ENCODE results near the gene HCFC1. TPM values are rescaled to one million over a fixed set of nuclear protein-coding genes. Genes with fewer than 3 reads are reported as not detected.

Gene HCFC1
- total RNA-seq, 1 donor from 2014 or later = 105 TPM

GRCh38 chrX:153933748-153934147, 37.9 kb downstream of the HCFC1 start:
- no peak for DNase-seq (ENCODE audit: low spot score)
- Mint-ChIP-seq H3K27me3 (ENCODE audit: insufficient read depth) (no peaks in the 10 kb centered on the region), H3K36me3 (ENCODE audit: low read depth) (peaks cover 5% of the 10 kb centered on the region), H3K4me1 (ENCODE audit: low read depth) (peaks cover 15% of the 10 kb centered on the region), H3K9me3 (no peaks in the 10 kb centered on the region), H3K4me3 (peak overlapping the region; percentile 88), H3K27ac (peak overlapping the region; percentile 48)
- intact Hi-C loops (cut with micrococcal nuclease) = no loop called here

GRCh38 chrX:153932220-153932915, 39.2 kb downstream of the HCFC1 start:
- Mint-ChIP-seq H3K27ac (no peak overlapping the region), H3K36me3 (ENCODE audit: low read depth) (peaks cover 7% of the 10 kb centered on the region), H3K27me3 (ENCODE audit: insufficient read depth) (no peaks in the 10 kb centered on the region), H3K4me1 (ENCODE audit: low read depth) (peaks cover 15% of the 10 kb centered on the region), H3K4me3 (peak overlapping the region; percentile 88), H3K9me3 (no peaks in the 10 kb centered on the region)
- no peak for DNase-seq (ENCODE audit: low spot score)
- intact Hi-C loops (cut with micrococcal nuclease) = no loop called here

GRCh38 chrX:153931748-153932147, 39.9 kb downstream of the HCFC1 start:
- intact Hi-C loops (cut with micrococcal nuclease) = no loop called here
- Mint-ChIP-seq H3K4me3 (no peak overlapping the region), H3K27me3 (ENCODE audit: insufficient read depth) (no peaks in the 10 kb centered on the region), H3K27ac (no peak overlapping the region), H3K9me3 (no peaks in the 10 kb centered on the region), H3K4me1 (ENCODE audit: low read depth) (peaks cover 15% of the 10 kb centered on the region), H3K36me3 (ENCODE audit: low read depth) (peaks cover 7% of the 10 kb centered on the region)
- DNase-seq (ENCODE audit: low spot score) = no peak

GRCh38 chrX:153931151-153931550, 40.5 kb downstream of the HCFC1 start:
- H3K27me3 Mint-ChIP-seq (ENCODE audit: insufficient read depth) = no peaks in the 10 kb centered on the region
- no peak for DNase-seq (ENCODE audit: low spot score)
- no peaks in the 10 kb centered on the region for H3K9me3 Mint-ChIP-seq
- H3K4me3 Mint-ChIP-seq = peak overlapping the region; percentile 19
- no peak overlapping the region for H3K27ac Mint-ChIP-seq
- peaks cover 15% of the 10 kb centered on the region for H3K4me1 Mint-ChIP-seq (ENCODE audit: low read depth)
- intact Hi-C loops (cut with micrococcal nuclease) = no loop called here
- peaks cover 7% of the 10 kb centered on the region for H3K36me3 Mint-ChIP-seq (ENCODE audit: low read depth)

- Mint-ChIP-seq H3K9me3 (no peaks in the 10 kb centered on the region), H3K4me3 (no peak overlapping the region), H3K36me3 (ENCODE audit: low read depth) (peaks cover 7% of the 10 kb centered on the region), H3K27ac (peak overlapping the region; percentile 23), H3K27me3 (ENCODE audit: insufficient read depth) (no peaks in the 10 kb centered on the region), H3K4me1 (ENCODE audit: low read depth) (peaks cover 20% of the 10 kb centered on the region)
- DNase-seq (ENCODE audit: low spot score) = no peak
- intact Hi-C loops (cut with micrococcal nuclease) = no loop called here
These were observed 41.4 kb downstream of the HCFC1 start for GRCh38 chrX:153930011-153930910.

GRCh38 chrX:153929576-153929975, 42.0 kb downstream of the HCFC1 start:
- no peaks in the 10 kb centered on the region for H3K27me3 Mint-ChIP-seq (ENCODE audit: insufficient read depth)
- no peak for DNase-seq (ENCODE audit: low spot score)
- peaks cover 24% of the 10 kb centered on the region for H3K4me1 Mint-ChIP-seq (ENCODE audit: low read depth)
- H3K9me3 Mint-ChIP-seq = no peaks in the 10 kb centered on the region
- H3K36me3 Mint-ChIP-seq (ENCODE audit: low read depth) = peaks cover 7% of the 10 kb centered on the region
- intact Hi-C loops (cut with micrococcal nuclease) = loop anchor here (2.0 to 10.0 kb wide), 4 partner anchors 167 to 548 kb away; partner anchors contain the start of genes LAGE3, PLXNB3 and RPL10
- peak overlapping the region; percentile 37 for H3K27ac Mint-ChIP-seq
- H3K4me3 Mint-ChIP-seq = no peak overlapping the region

GRCh38 chrX:153928846-153929245, 42.8 kb downstream of the HCFC1 start:
- H3K36me3 Mint-ChIP-seq (ENCODE audit: low read depth) = peaks cover 9% of the 10 kb centered on the region
- H3K9me3 Mint-ChIP-seq = no peaks in the 10 kb centered on the region
- no peaks in the 10 kb centered on the region for H3K27me3 Mint-ChIP-seq (ENCODE audit: insufficient read depth)
- intact Hi-C loops (cut with micrococcal nuclease) = loop anchor here (1.0 to 10.0 kb wide), 7 partner anchors 42 to 548 kb away; partner anchors contain the start of genes CCNQ, HCFC1, IDH3G and LAGE3
- peak overlapping the region; percentile 87 for H3K4me3 Mint-ChIP-seq
- DNase-seq (ENCODE audit: low spot score) = no peak
- H3K27ac Mint-ChIP-seq = peak overlapping the region; percentile 37
- peaks cover 27% of the 10 kb centered on the region for H3K4me1 Mint-ChIP-seq (ENCODE audit: low read depth)

GRCh38 chrX:153927922-153928760, 43.5 kb downstream of the HCFC1 start:
- intact Hi-C loops (cut with micrococcal nuclease) = loop anchor here (1.0 to 10.0 kb wide), 8 partner anchors 43 to 549 kb away; partner anchors contain the start of genes ABCD1, BCAP31, CCNQ and HCFC1
- peak overlapping the region; percentile 91 for H3K4me3 Mint-ChIP-seq
- DNase-seq (ENCODE audit: low spot score) = peak; percentile 91
- peaks cover 9% of the 10 kb centered on the region for H3K36me3 Mint-ChIP-seq (ENCODE audit: low read depth)
- peak overlapping the region; percentile 97 for H3K27ac Mint-ChIP-seq
- peaks cover 24% of the 10 kb centered on the region for H3K4me1 Mint-ChIP-seq (ENCODE audit: low read depth)
- no peaks in the 10 kb centered on the region for H3K27me3 Mint-ChIP-seq (ENCODE audit: insufficient read depth)
- H3K9me3 Mint-ChIP-seq = no peaks in the 10 kb centered on the region

- DNase-seq (ENCODE audit: low spot score) = no peak
- peaks cover 27% of the 10 kb centered on the region for H3K4me1 Mint-ChIP-seq (ENCODE audit: low read depth)
- intact Hi-C loops (cut with micrococcal nuclease) = loop anchor here (2.0 to 10.0 kb wide), 4 partner anchors 165 to 550 kb away; partner anchors contain the start of genes ABCD1, BCAP31, LAGE3 and PLXNB3
- peaks cover 9% of the 10 kb centered on the region for H3K36me3 Mint-ChIP-seq (ENCODE audit: low read depth)
- no peaks in the 10 kb centered on the region for H3K9me3 Mint-ChIP-seq
- H3K27ac Mint-ChIP-seq = peak overlapping the region; percentile 97
- H3K4me3 Mint-ChIP-seq = peak overlapping the region; percentile 91
- H3K27me3 Mint-ChIP-seq (ENCODE audit: insufficient read depth) = no peaks in the 10 kb centered on the region
These were observed 44.0 kb downstream of the HCFC1 start for GRCh38 chrX:153927672-153927921.

GRCh38 chrX:153926858-153927671, 44.6 kb downstream of the HCFC1 start:
- intact Hi-C loops (cut with micrococcal nuclease) = loop anchor here (1.0 to 10.0 kb wide), 8 partner anchors 8 to 550 kb away; partner anchors contain the start of genes ABCD1, BCAP31, IRAK1 and LAGE3
- H3K27me3 Mint-ChIP-seq (ENCODE audit: insufficient read depth) = no peaks in the 10 kb centered on the region
- peaks cover 33% of the 10 kb centered on the region for H3K4me1 Mint-ChIP-seq (ENCODE audit: low read depth)
- H3K27ac Mint-ChIP-seq = peak overlapping the region; percentile 97
- H3K4me3 Mint-ChIP-seq = peak overlapping the region; percentile 91
- no peaks in the 10 kb centered on the region for H3K9me3 Mint-ChIP-seq
- peaks cover 10% of the 10 kb centered on the region for H3K36me3 Mint-ChIP-seq (ENCODE audit: low read depth)
- DNase-seq (ENCODE audit: low spot score) = peak; percentile 71

GRCh38 chrX:153926552-153926857, 45.1 kb downstream of the HCFC1 start:
- H3K27me3 Mint-ChIP-seq (ENCODE audit: insufficient read depth) = no peaks in the 10 kb centered on the region
- no peak for DNase-seq (ENCODE audit: low spot score)
- peaks cover 31% of the 10 kb centered on the region for H3K4me1 Mint-ChIP-seq (ENCODE audit: low read depth)
- H3K27ac Mint-ChIP-seq = peak overlapping the region; percentile 97
- peaks cover 8% of the 10 kb centered on the region for H3K36me3 Mint-ChIP-seq (ENCODE audit: low read depth)
- no peaks in the 10 kb centered on the region for H3K9me3 Mint-ChIP-seq
- peak overlapping the region; percentile 91 for H3K4me3 Mint-ChIP-seq
- intact Hi-C loops (cut with micrococcal nuclease) = loop anchor here (1.0 to 10.0 kb wide), 8 partner anchors 9 to 551 kb away; partner anchors contain the start of genes ABCD1, BCAP31, IRAK1 and LAGE3

Data from activated T-helper 1 cell treated with anti-CD3 and anti-CD28 coated beads, Interleukin-12 subunit alpha, Interleukin-12 subunit beta, Interleukin-2, Interleukin-4 antibody, amounts not matched to agents 30 ng/mL and 10 ng/mL and 1 ng/mL, durations not matched to agents 14 hours and 24 hours and 36 hours (primary cell).